DND-41 (cell line): ENCODE data around the gene CELF6.
A peak's percentile ranks its signal among the peaks of the same experiment; 100 is the strongest.

Experiments
- ATAC-seq: fragments of 200-7000 bp; cut with Tn5 transposase; 3 replicates; pipeline ENCODE4 v1.9.1; 2021; ENCODE audit warnings: low read depth; ENCODE audit not compliant: insufficient read depth
- DNase-seq: peaks from one replicate; pipeline ENCODE4 v3.0.0-alpha.2; 2020
- H2AFZ ChIP-seq: 2 replicates; pipeline ENCODE4 v1.6.0; 2012; ENCODE audit warnings: low read depth, low read length
- H3K27ac ChIP-seq: 2 replicates; pipeline ENCODE4 v1.5.1; 2012; ENCODE audit warnings: low read length, inconsistent platforms
- H3K27me3 ChIP-seq: fragments of 200-600 bp; sonication (generic); 2 replicates; pipeline ENCODE4 v1.6.0; 2012; ENCODE audit warnings: low read length, mild to moderate bottlenecking, inconsistent platforms; ENCODE audit not compliant: insufficient read depth, poor library complexity
- H3K36me3 ChIP-seq: 2 replicates; pipeline ENCODE4 v1.5.1; 2012; ENCODE audit warnings: low read length, inconsistent platforms; ENCODE audit not compliant: insufficient read depth
- H3K4me1 ChIP-seq: 2 replicates; pipeline ENCODE4 v1.5.1; 2012; ENCODE audit warnings: mild to moderate bottlenecking, low read length; ENCODE audit not compliant: insufficient read depth
- H3K4me2 ChIP-seq: 2 replicates; pipeline ENCODE4 v1.6.0; 2012; ENCODE audit warnings: mild to moderate bottlenecking, moderate library complexity, low read length, inconsistent platforms; ENCODE audit not compliant: insufficient read depth
- H3K4me3 ChIP-seq, 2 experiments: fragments of 200-600 bp in 1 of 2; shearing (Covaris generic) in 1 of 2; 2 replicates each; pipeline ENCODE4 v1.5.1; 2012 to 2016; ENCODE audit warnings: inconsistent platforms in 2 of 2, low read length in 2 of 2, mild to moderate bottlenecking in 2 of 2, low read depth in 1 of 2, moderate library complexity in 1 of 2
- H3K79me2 ChIP-seq: 2 replicates; pipeline ENCODE4 v1.6.0; 2012; ENCODE audit warnings: low read length, inconsistent platforms; ENCODE audit not compliant: insufficient read depth
- H3K9ac ChIP-seq: 2 replicates; pipeline ENCODE4 v1.6.0; 2012; ENCODE audit warnings: low read depth, mild to moderate bottlenecking, inconsistent platforms, low read length, moderate library complexity
- H3K9me3 ChIP-seq: 2 replicates; pipeline ENCODE4 v1.5.1; 2012; ENCODE audit warnings: low read length, moderate library complexity, mild to moderate bottlenecking, inconsistent platforms; ENCODE audit not compliant: insufficient read depth, severe bottlenecking
- H4K20me1 ChIP-seq: 2 replicates; pipeline ENCODE4 v1.6.0; 2012; ENCODE audit warnings: low read length; ENCODE audit not compliant: insufficient read depth
- EZH2 ChIP-seq: IDR thresholded peaks from 3 replicates; pipeline ENCODE4 v1.6.1; 2012; ENCODE audit warnings: borderline replicate concordance, low read depth, mild to moderate bottlenecking, moderate library complexity, low read length, inconsistent platforms; ENCODE audit not compliant: severe bottlenecking
- TF ChIP-seq, protein P1 (sequence below): IDR thresholded peaks from 2 replicates; pipeline ENCODE4 v1.5.1; 2012; ENCODE audit warnings: borderline replicate concordance, low read length, moderate library complexity, mild to moderate bottlenecking; ENCODE audit not compliant: poor library complexity, severe bottlenecking; ENCODE audit errors: extremely low read depth

CELF6 gene

DNA sequence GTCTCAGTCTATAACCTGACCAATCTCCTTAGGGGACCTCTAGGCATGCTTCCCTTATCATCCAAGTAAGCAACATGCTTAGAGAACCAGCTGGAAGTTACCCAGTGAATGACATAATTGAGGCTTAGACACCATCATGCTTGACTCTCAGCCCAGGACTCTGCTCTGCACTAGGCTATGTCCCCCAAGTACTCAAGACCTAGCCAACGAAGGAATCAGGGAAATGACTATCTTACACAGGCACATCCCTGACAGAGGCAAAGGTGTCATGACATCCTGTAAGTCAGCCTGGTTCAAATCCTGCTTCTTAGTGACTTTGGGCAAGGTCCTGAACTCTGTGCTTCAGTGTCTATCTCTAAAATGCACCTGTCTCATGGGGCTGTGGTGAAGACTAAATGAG, 24.6 kb upstream of the CELF6 start:
- Histone ChIP-seq H3K27ac (no peak overlapping the region), H3K79me2 (no peaks in the 10 kb centered on the region), H3K36me3 (peaks cover 49% of the 10 kb centered on the region), H3K9me3 (no peaks in the 10 kb centered on the region), H3K4me3 (no peak overlapping the region), H3K9ac (no peak overlapping the region), H3K4me1 (no peaks in the 10 kb centered on the region), H4K20me1 (peaks cover 3% of the 10 kb centered on the region; the same call in 1 of the 2 replicates), H3K4me2 (no peak overlapping the region), H3K27me3 (no peaks in the 10 kb centered on the region), H2AFZ (no peak overlapping the region)
- no peak for DNase-seq
- TF ChIP-seq, protein P1, sequence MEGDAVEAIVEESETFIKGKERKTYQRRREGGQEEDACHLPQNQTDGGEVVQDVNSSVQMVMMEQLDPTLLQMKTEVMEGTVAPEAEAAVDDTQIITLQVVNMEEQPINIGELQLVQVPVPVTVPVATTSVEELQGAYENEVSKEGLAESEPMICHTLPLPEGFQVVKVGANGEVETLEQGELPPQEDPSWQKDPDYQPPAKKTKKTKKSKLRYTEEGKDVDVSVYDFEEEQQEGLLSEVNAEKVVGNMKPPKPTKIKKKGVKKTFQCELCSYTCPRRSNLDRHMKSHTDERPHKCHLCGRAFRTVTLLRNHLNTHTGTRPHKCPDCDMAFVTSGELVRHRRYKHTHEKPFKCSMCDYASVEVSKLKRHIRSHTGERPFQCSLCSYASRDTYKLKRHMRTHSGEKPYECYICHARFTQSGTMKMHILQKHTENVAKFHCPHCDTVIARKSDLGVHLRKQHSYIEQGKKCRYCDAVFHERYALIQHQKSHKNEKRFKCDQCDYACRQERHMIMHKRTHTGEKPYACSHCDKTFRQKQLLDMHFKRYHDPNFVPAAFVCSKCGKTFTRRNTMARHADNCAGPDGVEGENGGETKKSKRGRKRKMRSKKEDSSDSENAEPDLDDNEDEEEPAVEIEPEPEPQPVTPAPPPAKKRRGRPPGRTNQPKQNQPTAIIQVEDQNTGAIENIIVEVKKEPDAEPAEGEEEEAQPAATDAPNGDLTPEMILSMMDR = no peak
- TF ChIP-seq EZH2 = no peak
- no peak for ATAC-seq

DNA sequence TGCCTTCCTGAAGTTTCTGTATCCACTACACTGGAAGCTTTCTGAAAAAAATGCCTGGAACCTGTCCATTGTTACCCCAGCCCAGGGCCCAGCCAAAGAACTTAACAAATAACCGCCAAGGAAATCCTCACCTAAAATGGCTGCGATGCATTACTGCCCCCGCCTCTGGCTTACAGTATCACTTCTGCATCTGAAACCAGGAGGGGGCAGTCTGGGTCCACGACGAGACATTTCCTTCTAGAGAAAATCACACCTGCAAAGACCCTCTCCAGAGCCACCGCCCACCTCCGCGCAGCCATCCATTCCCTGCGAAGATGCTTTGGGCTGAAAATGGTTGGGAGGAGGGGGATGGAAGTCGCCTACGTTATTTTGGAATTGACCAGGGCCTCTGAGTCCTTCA, 22.4 kb upstream of the CELF6 start:
- H2AFZ ChIP-seq = no peak overlapping the region
- H3K27ac ChIP-seq = no peak overlapping the region
- ATAC-seq (peak; percentile 63; the same call in 2 of the 3 replicates), DNase-seq (peak; percentile 52)
- peaks cover 3% of the 10 kb centered on the region; the same call in 1 of the 2 replicates for H4K20me1 ChIP-seq
- no peak overlapping the region for H3K9ac ChIP-seq
- H3K27me3 ChIP-seq = no peaks in the 10 kb centered on the region
- H3K36me3 ChIP-seq = peaks cover 29% of the 10 kb centered on the region
- no peak for TF ChIP-seq EZH2
- TF ChIP-seq, protein P1 = peak; percentile 59
- no peak overlapping the region for H3K4me3 ChIP-seq
- no peaks in the 10 kb centered on the region for H3K9me3 ChIP-seq
- no peaks in the 10 kb centered on the region for H3K79me2 ChIP-seq
- H3K4me2 ChIP-seq = no peak overlapping the region
- H3K4me1 ChIP-seq = no peaks in the 10 kb centered on the region

DNA sequence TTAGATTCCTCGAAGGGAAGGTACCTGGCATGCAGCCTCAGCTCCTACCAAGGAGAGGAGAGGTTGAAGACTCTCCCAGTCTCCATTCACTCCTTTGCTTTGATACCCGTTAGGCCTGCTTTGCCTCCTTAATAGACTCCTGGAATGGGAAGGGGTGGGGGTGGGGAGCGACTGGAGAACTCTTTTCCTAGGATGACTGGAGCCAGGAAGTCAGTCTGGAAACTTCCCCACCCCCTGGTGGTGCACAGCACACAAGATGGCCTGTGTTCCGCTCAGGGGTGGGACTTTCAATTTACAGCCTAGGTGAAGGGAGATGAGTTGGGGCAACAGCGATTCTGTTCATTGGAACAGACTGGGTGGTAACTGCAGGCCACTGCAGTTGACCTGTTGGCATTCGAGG, 21.4 kb upstream of the CELF6 start:
- Histone ChIP-seq H3K27me3 (no peaks in the 10 kb centered on the region), H3K4me2 (no peak overlapping the region), H3K4me3 (no peak overlapping the region), H3K27ac (no peak overlapping the region), H3K36me3 (peaks cover 20% of the 10 kb centered on the region), H3K9me3 (no peaks in the 10 kb centered on the region), H2AFZ (no peak overlapping the region), H3K9ac (no peak overlapping the region), H3K4me1 (no peaks in the 10 kb centered on the region), H4K20me1 (peaks cover 3% of the 10 kb centered on the region; the same call in 1 of the 2 replicates), H3K79me2 (no peaks in the 10 kb centered on the region)
- ATAC-seq (no peak), DNase-seq (no peak)
- TF ChIP-seq, protein P1 = no peak
- TF ChIP-seq EZH2 = no peak

DNA sequence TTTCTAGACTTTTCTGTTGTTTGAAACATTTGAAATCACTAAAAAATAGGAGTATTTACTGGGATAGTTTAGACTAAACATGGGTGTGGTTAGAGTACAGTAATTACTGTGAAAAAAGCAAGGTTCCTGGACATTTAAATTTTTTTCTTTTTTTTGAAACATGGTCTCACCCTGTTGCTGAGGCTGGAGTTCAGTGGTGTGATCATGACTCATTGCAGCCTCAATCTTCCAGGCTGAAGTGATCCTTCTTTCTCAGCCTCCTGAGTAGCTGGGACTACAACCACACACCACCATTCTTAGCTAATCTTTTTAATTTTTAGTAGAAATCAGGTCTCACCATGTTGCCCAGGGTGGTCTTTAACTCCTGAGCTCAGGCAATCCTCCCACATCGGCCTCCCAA, 20.4 kb upstream of the CELF6 start:
- Histone ChIP-seq H3K36me3 (peaks cover 10% of the 10 kb centered on the region; the same call in 1 of the 2 replicates), H3K27me3 (no peaks in the 10 kb centered on the region), H3K79me2 (no peaks in the 10 kb centered on the region), H3K4me3 (no peak overlapping the region), H3K4me2 (no peak overlapping the region), H3K9me3 (no peaks in the 10 kb centered on the region), H4K20me1 (peaks cover 1% of the 10 kb centered on the region; the same call in 1 of the 2 replicates), H3K9ac (no peak overlapping the region), H3K4me1 (no peaks in the 10 kb centered on the region), H2AFZ (no peak overlapping the region), H3K27ac (no peak overlapping the region)
- DNase-seq = no peak
- TF ChIP-seq EZH2 = no peak
- TF ChIP-seq, protein P1 = no peak
- ATAC-seq = no peak
